HG02759 (cell line): ENCODE measurements around the gene GLO1.
A peak's percentile ranks its signal among the peaks of the same experiment; 100 is the strongest.

ENCODE experiments used
- ATAC-seq: cut with Tn5 transposase; IDR thresholded peaks from one replicate; pipeline ENCODE4 v1.9.1; 2021; ENCODE audit warnings: mild to moderate bottlenecking, moderate library complexity; ENCODE audit not compliant: unreplicated experiment

Gene GLO1

DNA sequence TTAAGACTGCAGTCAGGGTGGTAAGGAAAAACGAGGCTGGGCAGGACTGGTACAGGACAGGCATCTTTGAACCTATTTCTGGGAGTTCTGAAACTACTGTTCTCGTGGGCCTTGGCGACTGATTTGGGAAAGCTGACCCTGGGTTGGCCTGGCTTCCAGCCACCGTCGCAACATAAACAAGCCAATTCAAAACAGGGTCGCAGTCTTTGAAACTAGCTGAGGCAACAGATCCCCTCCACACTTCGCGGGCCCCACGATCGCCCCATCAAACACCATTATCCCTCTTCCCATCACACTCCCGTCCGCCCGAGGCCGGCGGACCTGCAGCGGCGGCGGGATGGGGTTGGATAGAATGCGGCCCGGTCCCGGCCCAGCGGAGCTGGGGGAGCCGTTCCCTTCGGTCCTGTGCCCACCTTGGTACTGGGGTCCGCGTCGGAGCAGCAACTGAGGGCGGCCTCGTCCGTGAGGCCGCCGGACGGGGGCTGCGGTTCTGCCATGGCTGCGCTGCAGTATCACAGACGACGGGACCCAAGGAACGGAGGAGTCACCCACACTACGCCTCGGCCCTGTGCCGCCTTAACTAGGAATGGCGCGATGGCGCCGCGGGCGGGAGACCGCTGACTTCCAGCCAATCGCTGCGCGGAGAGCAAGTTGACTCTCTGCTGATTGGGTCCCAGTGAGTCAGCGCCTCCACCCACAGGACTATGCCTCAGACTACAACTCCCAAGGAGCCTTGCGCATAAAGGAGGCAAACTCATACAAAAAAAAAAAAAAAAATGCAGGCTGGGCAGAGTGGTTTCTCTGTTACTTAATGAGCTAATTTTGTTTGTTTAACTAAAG lies at the start of gene GLO1:
Gene GLO1 (minus strand): TSS at position 588 of the 840 bp plus-strand sequence. CDS start 91 bp downstream, at position 497.
- ATAC-seq, result peak; percentile 100

DNA sequence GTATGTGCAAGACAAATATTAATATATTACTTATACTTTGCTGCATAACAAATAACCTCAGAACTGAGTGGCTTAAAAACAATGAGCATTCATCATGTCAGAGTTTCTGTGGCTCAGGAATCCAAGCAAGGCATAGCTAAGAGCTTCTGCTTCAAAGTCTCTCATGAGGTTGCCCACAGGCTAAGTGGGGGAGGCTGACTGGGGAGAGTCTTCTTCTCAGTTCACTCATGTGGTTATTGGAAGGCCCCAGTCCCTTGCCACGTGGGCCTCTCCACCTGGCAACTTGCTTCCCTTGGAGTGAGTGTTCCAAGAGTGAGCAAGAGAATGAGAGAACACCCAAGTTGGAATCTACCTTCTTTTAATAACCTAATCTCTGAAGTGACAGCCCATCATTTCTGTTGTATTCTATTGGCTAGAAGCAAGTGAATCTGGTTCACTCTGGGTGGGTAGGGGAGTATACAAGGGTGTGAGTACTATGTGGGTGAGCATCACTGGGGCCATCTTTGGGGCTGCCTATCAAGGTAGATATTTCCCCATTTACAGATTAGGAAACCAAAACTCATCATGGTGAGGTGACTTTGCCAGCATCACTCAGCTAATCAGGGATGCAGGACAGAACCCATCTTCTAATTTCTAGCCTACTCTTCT lies 48.1 kb upstream of the GLO1 start:
- no peak for ATAC-seq

- no peak for ATAC-seq
Measured at GRCh38 chr6:38749473-38749872, 46.5 kb upstream of the GLO1 start.

- ATAC-seq, result no peak
Measured at GRCh38 chr6:38739532-38739931, 36.6 kb upstream of the GLO1 start.

- no peak for ATAC-seq
Measured at GRCh38 chr6:38738261-38738660, 35.3 kb upstream of the GLO1 start.

- ATAC-seq, result no peak
Measured at GRCh38 chr6:38736951-38737350, 34.0 kb upstream of the GLO1 start.

- no peak for ATAC-seq
Measured at GRCh38 chr6:38730140-38730862, 27.4 kb upstream of the GLO1 start.

GRCh38 chr6:38728203-38728602 lies 25.3 kb upstream of the GLO1 start:
- no peak for ATAC-seq

- ATAC-seq, result no peak
Measured at GRCh38 chr6:38725414-38726183, 22.7 kb upstream of the GLO1 start.

DNA sequence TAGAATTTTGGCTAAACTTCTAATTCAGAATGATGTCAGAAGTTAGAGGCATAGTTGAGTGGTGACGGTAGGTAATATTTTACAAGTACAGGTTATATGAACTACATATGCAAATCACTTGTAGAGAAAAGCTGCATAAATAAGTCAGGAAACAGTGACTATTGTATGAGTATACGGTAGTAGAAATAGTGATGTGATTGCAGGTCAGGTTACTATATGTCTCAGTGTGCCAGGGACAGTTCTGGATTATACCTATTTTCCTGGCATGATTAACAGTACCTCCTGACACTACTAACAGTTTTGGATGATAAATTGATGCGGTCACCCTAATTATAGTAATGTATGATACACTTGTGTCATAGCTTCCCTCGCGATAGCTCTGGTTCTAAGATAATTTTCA lies 21.4 kb upstream of the GLO1 start:
- no peak for ATAC-seq

- no peak for ATAC-seq
Measured at GRCh38 chr6:38723783-38724182, 20.8 kb upstream of the GLO1 start.

- no peak for ATAC-seq
Measured at GRCh38 chr6:38722727-38723334, 19.9 kb upstream of the GLO1 start.

DNA sequence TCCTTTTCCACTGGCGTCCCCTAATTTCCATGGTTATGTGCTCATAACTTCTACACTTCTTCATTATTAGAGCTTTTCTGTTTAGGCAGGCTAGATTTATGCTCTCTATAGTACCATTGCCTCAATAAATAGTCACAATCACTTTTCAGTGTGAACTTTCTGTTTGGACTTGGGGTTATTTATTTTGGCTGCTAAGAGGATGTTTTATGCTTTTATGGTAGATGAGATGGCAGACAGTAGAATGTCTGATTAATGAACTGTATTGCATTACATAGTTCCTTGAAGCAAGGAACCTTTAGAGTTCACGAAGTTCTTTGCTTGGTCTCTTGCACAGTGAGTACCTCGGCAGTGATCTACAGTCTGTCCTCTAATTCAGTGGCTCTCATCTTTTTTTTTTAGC lies 19.1 kb upstream of the GLO1 start:
- ATAC-seq, result no peak

DNA sequence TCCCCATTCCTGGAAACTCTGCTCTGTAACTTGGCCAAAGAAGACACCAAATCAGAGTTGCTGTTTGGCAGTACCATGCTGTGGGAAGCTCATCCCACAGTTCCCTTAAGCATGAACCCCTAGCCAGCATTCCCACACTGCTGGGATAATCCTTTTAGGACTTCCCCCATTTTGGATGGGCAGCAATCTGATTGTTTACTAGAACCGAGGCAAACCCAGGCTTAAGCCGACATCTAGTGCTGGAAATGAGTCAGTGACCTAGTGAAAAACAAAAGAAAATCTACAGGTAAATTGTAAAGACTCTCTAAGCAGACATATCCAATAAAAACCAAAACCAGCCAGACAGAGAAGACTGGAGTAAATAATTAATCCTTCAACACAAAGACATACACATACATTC lies 17.4 kb upstream of the GLO1 start:
- no peak for ATAC-seq

- ATAC-seq, result no peak
Measured at GRCh38 chr6:38719358-38719757, 16.4 kb upstream of the GLO1 start.

DNA sequence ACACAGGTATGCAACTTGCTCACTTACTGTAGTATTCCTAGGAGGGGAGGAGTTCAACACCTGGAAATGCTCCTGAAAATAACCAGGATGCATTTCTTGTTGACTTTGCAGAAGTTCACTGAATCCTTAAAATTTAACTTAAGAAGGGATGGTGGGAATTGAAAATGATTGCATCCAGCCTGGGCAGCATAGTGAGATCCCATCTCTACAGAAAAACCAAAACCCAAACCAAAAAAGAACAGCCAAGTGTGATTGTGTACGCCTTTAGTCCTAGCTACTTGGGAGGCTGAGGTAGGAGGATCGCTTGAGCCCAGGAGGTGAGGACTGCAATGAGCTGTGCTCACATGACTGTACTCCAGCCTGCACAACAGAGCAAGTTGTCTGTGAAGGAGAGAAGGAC lies 13.9 kb upstream of the GLO1 start:
- ATAC-seq, result no peak

DNA sequence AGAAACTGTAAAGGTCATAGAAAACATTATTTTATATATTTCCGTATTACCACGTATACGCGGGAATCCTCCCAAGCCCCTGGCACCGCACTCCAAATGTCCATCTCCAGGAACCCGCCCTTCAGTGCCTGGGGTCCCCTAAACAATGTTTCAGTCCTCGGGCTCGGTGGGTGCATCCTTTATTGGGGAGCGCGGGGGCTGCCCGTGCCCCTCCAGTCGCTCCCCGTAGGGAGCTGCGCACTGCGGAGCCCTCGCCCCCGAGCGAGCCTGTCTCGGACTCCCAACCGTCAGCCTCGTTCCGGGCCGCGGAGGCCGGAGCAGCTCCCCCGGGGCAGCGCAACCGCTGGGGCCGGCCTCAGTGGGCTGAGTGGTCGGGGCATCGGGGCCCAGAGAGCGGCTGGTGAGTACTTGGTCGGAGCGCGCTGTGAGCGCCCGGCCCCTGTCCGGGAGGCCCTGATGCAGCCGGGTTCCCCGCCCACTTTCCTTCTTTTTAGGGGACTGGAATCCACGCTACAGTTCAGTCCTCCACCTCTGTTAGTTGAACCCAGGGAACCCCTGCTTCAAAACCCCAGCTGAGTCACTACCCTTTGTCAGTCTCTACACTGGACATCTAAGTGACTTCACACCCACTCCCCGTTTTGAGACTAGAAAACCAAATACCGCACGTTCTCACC lies 12.2 kb upstream of the GLO1 start, which contains the start of gene DNAH8:
Gene DNAH8 (plus strand): TSS at position 296 of the 674 bp plus-strand sequence. CDS start 7,499 bp downstream, outside the sequence.
- ATAC-seq, result no peak

- no peak for ATAC-seq
Measured at GRCh38 chr6:38714239-38715015, 11.5 kb upstream of the GLO1 start.

DNA sequence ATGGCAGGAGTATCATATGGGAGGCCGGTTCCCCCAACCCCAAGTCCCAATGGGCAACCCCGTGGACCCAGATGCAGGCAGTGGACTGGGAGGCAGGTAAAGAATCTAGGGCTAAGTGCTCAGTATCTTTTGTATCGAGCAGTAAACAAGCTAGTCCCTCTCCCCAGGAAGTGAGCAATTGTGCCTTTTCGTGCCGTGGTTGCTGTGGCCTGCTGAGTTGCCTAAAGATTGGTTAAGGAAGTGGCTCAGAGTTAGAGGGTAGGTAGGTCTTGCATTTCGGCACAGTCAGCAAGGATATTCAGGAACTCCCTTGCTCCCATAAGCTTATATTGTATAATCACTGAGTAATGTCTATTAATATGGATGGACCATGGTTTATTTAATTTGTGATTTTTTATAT lies 10.9 kb upstream of the GLO1 start:
- ATAC-seq, result no peak
